Neural progenitor cell (in vitro differentiated cells): ENCODE results near the gene ID2.

Source experiments
- CTCF ChIP-seq: fragments of 200-600 bp; sonication (generic); IDR thresholded peaks from 2 replicates; pipeline ENCODE4 v1.5.1; 2017; ENCODE audit warnings: antibody characterized with exemption, mild to moderate bottlenecking
- EZH2phosphoT487 ChIP-seq: fragments of 200-600 bp; sonication (generic); IDR thresholded peaks from 2 replicates; pipeline ENCODE4 v1.6.1; 2017; ENCODE audit warnings: antibody characterized with exemption

GRCh38 chr2:8692783-8693156, 10.9 kb downstream of the ID2 start:
- TF ChIP-seq CTCF, result no peak
- no peak for TF ChIP-seq EZH2phosphoT487
